ENCODE results near the gene RUNX1.

DNA sequence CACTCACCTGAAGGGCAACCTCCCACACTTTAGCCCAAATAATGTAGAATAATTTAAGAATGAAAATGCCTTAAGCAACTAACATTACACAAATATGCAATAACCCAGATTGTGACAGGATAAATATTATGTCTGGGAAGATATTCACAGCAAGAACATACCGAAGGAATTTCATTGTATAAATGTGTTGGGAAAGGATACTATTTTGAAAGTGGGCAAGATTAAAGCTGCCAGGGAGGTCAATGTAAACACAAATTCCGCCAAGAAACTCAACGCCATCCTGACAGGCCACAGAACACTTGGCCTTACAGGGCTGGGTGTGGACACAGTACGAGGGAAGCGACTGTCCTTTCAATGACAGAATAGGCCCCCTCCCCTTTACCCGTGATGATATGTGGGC is 173.3 kb downstream of the RUNX1 start:
- TF ChIP-seq, protein P1, sequence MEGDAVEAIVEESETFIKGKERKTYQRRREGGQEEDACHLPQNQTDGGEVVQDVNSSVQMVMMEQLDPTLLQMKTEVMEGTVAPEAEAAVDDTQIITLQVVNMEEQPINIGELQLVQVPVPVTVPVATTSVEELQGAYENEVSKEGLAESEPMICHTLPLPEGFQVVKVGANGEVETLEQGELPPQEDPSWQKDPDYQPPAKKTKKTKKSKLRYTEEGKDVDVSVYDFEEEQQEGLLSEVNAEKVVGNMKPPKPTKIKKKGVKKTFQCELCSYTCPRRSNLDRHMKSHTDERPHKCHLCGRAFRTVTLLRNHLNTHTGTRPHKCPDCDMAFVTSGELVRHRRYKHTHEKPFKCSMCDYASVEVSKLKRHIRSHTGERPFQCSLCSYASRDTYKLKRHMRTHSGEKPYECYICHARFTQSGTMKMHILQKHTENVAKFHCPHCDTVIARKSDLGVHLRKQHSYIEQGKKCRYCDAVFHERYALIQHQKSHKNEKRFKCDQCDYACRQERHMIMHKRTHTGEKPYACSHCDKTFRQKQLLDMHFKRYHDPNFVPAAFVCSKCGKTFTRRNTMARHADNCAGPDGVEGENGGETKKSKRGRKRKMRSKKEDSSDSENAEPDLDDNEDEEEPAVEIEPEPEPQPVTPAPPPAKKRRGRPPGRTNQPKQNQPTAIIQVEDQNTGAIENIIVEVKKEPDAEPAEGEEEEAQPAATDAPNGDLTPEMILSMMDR (IDR thresholded peaks at IDR 0.05), result no peak
- TF ChIP-seq POLR2A (IDR thresholded peaks at IDR 0.05), result no peak

Measured in right lobe of liver (tissue), 4 donors.